Heart left ventricle (tissue), 16 donors: Measurements from ENCODE around the gene KRT3. TPM values are rescaled to one million over a fixed set of nuclear protein-coding genes. Genes with fewer than 3 reads are reported as not detected.

ENCODE experiments used
- ATAC-seq, 4 donors: fragments of 200-7000 bp; cut with Tn5 transposase; one replicate each; pipeline ENCODE4 v1.9.1; 2020 to 2022; ENCODE audit warnings: moderate library complexity in 4 of 4, mild to moderate bottlenecking in 3 of 4, moderate number of reproducible peaks in 1 of 4
- DNase-seq, 5 donors: peaks; one replicate each; pipeline ENCODE4 v3.0.0-alpha.2; 2020
- H3K27ac ChIP-seq, 12 donors: fragments of 200-600 bp; sonication (generic) in 4 of 12; one replicate each; pipeline versions ENCODE4 v1.5.0 to v1.8.0; 2016 to 2022; ENCODE audit warnings: mild to moderate bottlenecking in 2 of 12
- H3K27me3 ChIP-seq, 9 donors: fragments of 200-600 bp; sonication (generic) in 2 of 9; one replicate each; pipeline versions ENCODE4 v1.5.1 to v1.8.0; 2016 to 2022; ENCODE audit warnings: mild to moderate bottlenecking in 3 of 9
- H3K36me3 ChIP-seq, 9 donors: fragments of 200-600 bp; sonication (generic) in 2 of 9; one replicate each; pipeline versions ENCODE4 v1.5.0 to v1.8.0; 2018 to 2022; ENCODE audit warnings: mild to moderate bottlenecking in 2 of 9
- H3K4me1 ChIP-seq, 12 donors: fragments of 200-600 bp; sonication (generic) in 4 of 12; one replicate each; pipeline versions ENCODE4 v1.5.0 to v1.8.0; 2016 to 2022; ENCODE audit warnings: mild to moderate bottlenecking in 3 of 12
- H3K4me3 ChIP-seq, 12 donors: fragments of 200-600 bp; sonication (generic) in 4 of 12; one replicate each; pipeline versions ENCODE4 v1.5.0 to v1.8.0; 2017 to 2022; ENCODE audit warnings: mild to moderate bottlenecking in 9 of 12, moderate library complexity in 4 of 12
- H3K9me3 ChIP-seq, 12 donors: fragments of 200-600 bp; sonication (generic) in 4 of 12; one replicate each; pipeline versions ENCODE4 v1.5.0 to v1.8.0; 2016 to 2022; ENCODE audit warnings: mild to moderate bottlenecking in 1 of 12
- CTCF ChIP-seq, 12 donors: fragments of 200-600 bp; sonication (generic) in 4 of 12; IDR thresholded peaks; one replicate each; pipeline versions ENCODE4 v1.5.0 to v1.8.0; 2018 to 2022; ENCODE audit warnings: antibody characterized with exemption in 12 of 12, mild to moderate bottlenecking in 5 of 12
- POLR2A ChIP-seq, 2 donors: fragments of 450-650 bp; IDR thresholded peaks; one replicate each; pipeline ENCODE4 v1.6.1; 2017; ENCODE audit warnings: antibody characterized with exemption in 2 of 2, mild to moderate bottlenecking in 2 of 2, moderate library complexity in 2 of 2
- WGBS, 4 donors: extraction: QIAGEN DNeasy Blood & Tissue Kit in 2 of 4; methylation state at CpG; one replicate each; pipeline versions ENCODE4 v1.1.5 to v1.1.7; 2013 to 2018; 5-methylcytosine and 5-hydroxymethylcytosine counted together
- intact Hi-C, 10 donors: fragments of 100-400 bp; cut with DNase I; formaldehyde crosslinking; loops; one replicate each; pipeline versions ENCODE4 v1.11.1 to v1.14.2; 2022
- polyA plus RNA-seq, 2 donors: library from polyadenylated mRNA; stranded (reverse); fragments of 200-250 nt; gene quantifications; one replicate each; pipeline ENCODE4 v1.2.3, GENCODE V29; 2013
- total RNA-seq, 9 donors: library from RNA; depleted of rRNA in 2 of 9; stranded (reverse); fragments of >200 nt in 2 of 9; fragmentation: NEBNext Ultra II Directional in 3 of 9; extraction: Animal tissue kit (Norgen Biotek cat#: 25700) in 3 of 9; gene quantifications; one replicate each; pipeline versions ENCODE4 v1.1.0 to v1.2.4, GENCODE V29; 2016 to 2023
- donor health status: ischemic (EF 13 %, LVEDD 7.1; RV severe dilation, severe dysfunction).
- donor health status: healthy with polysubstance abuse.
- donor health status: DM: no; HTN: yes; CAD: no.
- donor health status: DM: no; HTN: no; CAD: no.
- donor health status: ischemic (EF 25% LVEDD 6.9; RV normal size, moderate dysfunction).
- donor health status: ischemic (EF 25% LVEDD 5.7; RV mildly dilated, moderate dysfunction).
- donor health status: healthy.
- donor health status: DM: yes; HTN: yes; CAD: no.
- donor health status: ischemic (EF 35%, LVEDD 5.7; RV mildly dilated, moderate dysfunction).
- donor health status: nonischemic (EF 11% LVEDD 7.7; RV severe dilation, severe dysfunction).
- donor health status: DM: yes; HTN: yes; CAD: no.
- donor health status: PGD.
- donor health status: ischemic (EF 29% LVEDD 5.4; RV normal size, mild dysfunction).
- donor health status: nonischemic (EF 23%, LVEDD 6.1; RV moderate dilation, normal function).

KRT3 gene
- total and polyA plus RNA-seq, 11 donors = not detected

GRCh38 chr12:52824741-52825410 lies 29.0 kb upstream of the KRT3 start:
- no peak overlapping the region for H3K27ac ChIP-seq
- H3K36me3 ChIP-seq = no peaks in the 10 kb centered on the region
- no peak for ATAC-seq
- no peak for TF ChIP-seq POLR2A (IDR thresholded peaks at IDR 0.05)
- no peak for TF ChIP-seq CTCF (IDR thresholded peaks at IDR 0.05)
- no peaks in the 10 kb centered on the region for H3K4me1 ChIP-seq
- peaks cover 0 to 11% (median 0%) of the 10 kb centered on the region in 9 donors for H3K27me3 ChIP-seq
- no peaks in the 10 kb centered on the region for H3K9me3 ChIP-seq
- 79 to 92% (median 88%) methylated on average over 5 of the region's 5 CpGs for WGBS, 4 donors
- no peak for DNase-seq
- H3K4me3 ChIP-seq = no peak overlapping the region
- intact Hi-C loops = no loop called here

DNA sequence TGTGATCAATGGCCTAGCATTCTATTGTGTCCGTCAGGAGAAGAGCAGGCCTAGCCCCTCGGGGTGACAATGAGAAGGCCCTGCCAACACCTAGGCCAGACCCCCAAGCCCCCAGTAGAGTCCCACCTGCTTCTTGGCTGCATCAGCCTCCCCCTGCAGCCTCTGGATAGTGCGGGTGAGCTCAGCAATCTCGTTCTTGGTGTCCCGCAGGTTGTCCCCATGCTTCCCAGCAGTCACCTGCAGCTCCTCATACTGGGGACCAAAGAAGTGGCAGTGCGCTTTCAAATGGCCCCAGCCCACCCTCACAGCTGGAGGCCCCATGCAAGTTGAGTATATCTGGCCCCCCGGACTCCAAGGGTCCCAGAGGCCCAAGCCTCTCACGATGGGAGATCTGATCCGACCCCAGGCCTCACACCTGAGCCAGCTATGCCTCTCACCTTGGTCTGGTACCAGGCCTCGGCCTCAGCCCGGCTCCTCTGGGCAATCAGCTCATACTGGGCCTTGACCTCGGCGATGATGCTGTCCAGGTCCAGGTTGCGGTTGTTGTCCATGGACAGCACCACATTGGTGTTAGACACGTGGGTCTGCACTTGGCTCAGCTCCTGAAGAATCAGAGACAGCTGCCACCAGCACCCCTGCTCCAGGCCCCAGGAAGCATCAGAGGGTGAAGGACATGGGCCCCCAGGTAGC lies 28.0 kb upstream of the KRT3 start:
- ATAC-seq (no peak), DNase-seq (no peak)
- peaks cover 0 to 20% (median 0%) of the 10 kb centered on the region in 9 donors for H3K27me3 ChIP-seq
- H3K36me3 ChIP-seq = no peaks in the 10 kb centered on the region
- intact Hi-C loops = no loop called here
- TF ChIP-seq CTCF (IDR thresholded peaks at IDR 0.05) = no peak
- no peak for TF ChIP-seq POLR2A (IDR thresholded peaks at IDR 0.05)
- H3K4me1 ChIP-seq = no peaks in the 10 kb centered on the region
- 84 to 96% (median 92%) methylated on average over 10 to 15 of the region's 15 CpGs for WGBS, 4 donors
- H3K4me3 ChIP-seq = no peak overlapping the region
- H3K9me3 ChIP-seq = no peaks in the 10 kb centered on the region
- H3K27ac ChIP-seq = no peak overlapping the region

DNA sequence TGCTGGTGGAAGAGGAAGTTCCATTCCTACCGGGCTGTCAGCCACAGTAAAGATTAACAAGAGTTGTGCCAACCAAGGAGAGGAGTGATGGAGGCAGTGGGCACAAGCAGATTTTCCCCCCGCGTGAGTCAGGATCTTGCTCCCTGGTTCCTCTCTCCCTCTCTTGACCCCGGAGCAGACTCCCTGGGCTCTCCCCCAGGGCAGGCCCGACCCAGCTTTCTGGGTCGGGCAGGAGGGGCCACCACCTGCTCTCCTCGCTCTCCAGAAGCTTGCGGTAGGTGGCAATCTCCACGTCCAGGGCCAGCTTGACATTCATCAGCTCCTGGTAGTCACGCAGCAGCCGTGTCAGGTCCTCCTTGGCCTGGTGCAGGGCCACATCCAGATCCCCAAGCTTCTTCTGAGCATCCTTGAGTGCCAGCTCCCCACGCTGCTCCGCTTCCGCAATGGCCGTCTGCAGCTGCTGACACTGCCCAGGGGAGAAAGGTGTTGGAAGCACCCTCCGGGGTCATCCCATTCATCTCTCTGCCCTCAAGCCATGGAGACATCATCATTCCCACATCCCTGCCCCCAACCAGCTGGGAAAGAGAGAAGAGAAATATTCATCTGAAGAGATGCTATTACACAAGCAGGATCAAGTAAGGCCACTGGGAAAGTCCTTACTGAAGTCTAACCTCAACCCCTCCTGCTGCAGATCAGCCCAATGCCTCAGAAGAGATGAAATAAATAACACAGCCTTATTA lies 27.0 kb upstream of the KRT3 start:
- peaks cover 0 to 28% (median 0%) of the 10 kb centered on the region in 9 donors for H3K27me3 ChIP-seq
- ATAC-seq (no peak), DNase-seq (no peak)
- TF ChIP-seq CTCF (IDR thresholded peaks at IDR 0.05) (no peak), POLR2A (IDR thresholded peaks at IDR 0.05) (no peak)
- intact Hi-C loops = no loop called here
- H3K27ac ChIP-seq = no peak overlapping the region
- WGBS, 4 donors = 73 to 84% (median 79%) methylated on average over 11 to 16 of the region's 16 CpGs
- no peak overlapping the region for H3K4me3 ChIP-seq
- no peaks in the 10 kb centered on the region for H3K4me1 ChIP-seq
- no peaks in the 10 kb centered on the region for H3K9me3 ChIP-seq
- no peaks in the 10 kb centered on the region for H3K36me3 ChIP-seq
